ENCODE data around the gene DCLK3. TPM values are rescaled to one million over a fixed set of nuclear protein-coding genes. Genes with fewer than 3 reads are reported as not detected.

The DCLK3 gene
- polyA plus RNA-seq, 1 experiment: not detected

DNA sequence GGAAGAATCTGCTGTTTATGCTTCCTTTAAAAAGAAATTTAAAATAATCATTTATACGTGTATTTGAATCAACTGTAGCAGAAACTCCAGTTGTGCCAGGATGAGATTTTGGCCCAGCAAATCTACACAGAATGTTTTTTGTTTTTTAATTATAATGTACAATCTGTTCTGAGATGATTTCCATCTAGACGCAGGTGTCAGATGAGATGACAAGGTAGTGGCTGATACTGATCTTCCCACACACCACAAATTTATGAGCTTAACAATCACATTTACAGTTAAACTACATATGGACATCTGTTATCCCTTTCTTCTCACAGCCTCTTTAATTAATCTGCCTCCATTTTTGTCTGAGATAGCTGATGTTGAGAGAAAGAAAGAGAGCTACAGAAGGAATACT, 23.6 kb downstream of the DCLK3 start:
- peaks cover 9% of the 10 kb centered on the region for H3K27me3 ChIP-seq (ENCODE audit: control insufficient read depth, insufficient read depth, low read length)
- H3K9me3 ChIP-seq (ENCODE audit: control insufficient read depth, insufficient read depth, low read length): no peaks in the 10 kb centered on the region; the same call in 1 of the 2 replicates
- no peak for DNase-seq (ENCODE audit: low read depth, low spot score)
- H3K27ac ChIP-seq (ENCODE audit: low read depth, low read length): no peak overlapping the region
- no peak overlapping the region for H3K4me3 ChIP-seq (ENCODE audit: low read depth, low read length)
- POLR2A ChIA-PET: no interaction called here
- TF ChIP-seq, protein P1, sequence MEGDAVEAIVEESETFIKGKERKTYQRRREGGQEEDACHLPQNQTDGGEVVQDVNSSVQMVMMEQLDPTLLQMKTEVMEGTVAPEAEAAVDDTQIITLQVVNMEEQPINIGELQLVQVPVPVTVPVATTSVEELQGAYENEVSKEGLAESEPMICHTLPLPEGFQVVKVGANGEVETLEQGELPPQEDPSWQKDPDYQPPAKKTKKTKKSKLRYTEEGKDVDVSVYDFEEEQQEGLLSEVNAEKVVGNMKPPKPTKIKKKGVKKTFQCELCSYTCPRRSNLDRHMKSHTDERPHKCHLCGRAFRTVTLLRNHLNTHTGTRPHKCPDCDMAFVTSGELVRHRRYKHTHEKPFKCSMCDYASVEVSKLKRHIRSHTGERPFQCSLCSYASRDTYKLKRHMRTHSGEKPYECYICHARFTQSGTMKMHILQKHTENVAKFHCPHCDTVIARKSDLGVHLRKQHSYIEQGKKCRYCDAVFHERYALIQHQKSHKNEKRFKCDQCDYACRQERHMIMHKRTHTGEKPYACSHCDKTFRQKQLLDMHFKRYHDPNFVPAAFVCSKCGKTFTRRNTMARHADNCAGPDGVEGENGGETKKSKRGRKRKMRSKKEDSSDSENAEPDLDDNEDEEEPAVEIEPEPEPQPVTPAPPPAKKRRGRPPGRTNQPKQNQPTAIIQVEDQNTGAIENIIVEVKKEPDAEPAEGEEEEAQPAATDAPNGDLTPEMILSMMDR (IDR thresholded peaks at IDR 0.05; ENCODE audit: low read depth, low read length): no peak
- CTCF ChIA-PET: interaction anchor here (0.7 to 2.9 kb wide), 2 partner anchors 11 to 218 kb away, joined by 3 to 18 read pairs; no protein-coding TSS in a partner anchor

DNA sequence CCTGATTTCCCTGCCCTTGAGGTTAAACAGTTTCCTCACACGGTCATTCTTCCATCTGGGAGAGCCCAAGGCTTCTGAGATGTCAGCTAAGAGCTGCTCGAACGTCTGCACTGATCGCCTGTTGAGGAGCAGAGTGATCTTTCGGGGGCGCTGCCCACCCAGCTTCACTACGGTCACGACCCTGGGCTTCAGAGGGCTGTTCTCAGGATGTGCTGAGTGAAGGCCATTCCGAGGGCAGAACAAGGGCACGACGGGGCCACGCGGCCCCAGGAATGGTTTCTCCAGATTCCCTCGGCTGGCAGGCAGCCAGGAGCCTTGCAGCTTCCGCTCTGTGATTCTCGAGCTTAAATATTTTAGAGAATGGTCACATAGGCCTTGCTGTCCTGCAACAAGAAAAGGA, 25.7 kb downstream of the DCLK3 start:
- TF ChIP-seq, protein P1 (IDR thresholded peaks at IDR 0.05; ENCODE audit: low read depth, low read length): no peak
- H3K9me3 ChIP-seq (ENCODE audit: control insufficient read depth, insufficient read depth, low read length): no peaks in the 10 kb centered on the region; the same call in 1 of the 2 replicates
- no peak for DNase-seq (ENCODE audit: low read depth, low spot score)
- no peak overlapping the region for H3K27ac ChIP-seq (ENCODE audit: low read depth, low read length)
- no peaks in the 10 kb centered on the region for H3K27me3 ChIP-seq (ENCODE audit: control insufficient read depth, insufficient read depth, low read length)
- no peak overlapping the region for H3K4me3 ChIP-seq (ENCODE audit: low read depth, low read length)
- ChIA-PET POLR2A (no interaction called here), CTCF (interaction anchor here (0.8 kb wide), 1 partner anchor 10 kb away, joined by 3 read pairs; no protein-coding TSS in a partner anchor)

DNA sequence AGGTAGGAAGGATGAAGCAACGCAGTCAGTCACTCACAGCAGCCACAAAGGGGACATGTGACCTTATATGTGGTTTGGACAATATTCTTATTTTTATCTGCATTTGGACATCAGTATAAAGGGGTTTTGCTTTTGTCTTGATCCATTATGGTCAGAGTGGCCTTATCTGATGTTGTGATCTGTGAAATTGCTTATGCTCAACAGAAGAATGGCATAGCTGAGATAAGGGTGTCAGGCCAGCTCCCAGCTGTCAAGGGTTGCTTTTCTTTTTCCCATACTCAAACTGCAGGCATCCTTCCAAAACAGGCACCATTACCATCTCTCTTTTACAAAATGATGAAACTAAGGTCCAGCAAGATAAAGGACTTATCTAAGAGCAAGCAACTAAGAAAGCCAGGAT, 28.1 kb downstream of the DCLK3 start:
- H3K27ac ChIP-seq (ENCODE audit: low read depth, low read length): no peak overlapping the region
- H3K27me3 ChIP-seq (ENCODE audit: control insufficient read depth, insufficient read depth, low read length): no peaks in the 10 kb centered on the region
- H3K4me3 ChIP-seq (ENCODE audit: low read depth, low read length): no peak overlapping the region
- DNase-seq (ENCODE audit: low read depth, low spot score): no peak
- CTCF ChIA-PET: no interaction called here
- TF ChIP-seq, protein P1 (IDR thresholded peaks at IDR 0.05; ENCODE audit: low read depth, low read length): no peak
- POLR2A ChIA-PET: no interaction called here
- no peaks in the 10 kb centered on the region; the same call in 1 of the 2 replicates for H3K9me3 ChIP-seq (ENCODE audit: control insufficient read depth, insufficient read depth, low read length)

DNA sequence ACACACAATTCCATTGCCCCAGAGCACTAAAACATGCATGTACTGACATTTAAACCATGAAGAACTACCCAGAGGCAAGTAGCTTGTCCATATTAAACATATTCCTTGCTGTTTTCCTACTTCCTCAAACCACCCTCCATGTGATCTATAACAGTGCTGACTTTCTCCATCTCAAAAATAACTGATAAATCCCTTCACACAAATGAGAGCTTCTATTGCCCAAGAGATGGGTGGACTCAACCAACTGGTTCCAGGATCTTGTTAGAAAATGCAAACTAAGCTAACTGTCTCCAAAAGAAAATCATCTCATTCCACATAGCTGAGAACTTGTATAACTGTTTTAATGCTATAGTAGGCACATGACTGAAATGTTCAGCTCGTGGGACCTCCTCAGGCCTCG, 29.6 kb downstream of the DCLK3 start:
- CTCF ChIA-PET: interaction anchor here (5.0 kb wide), 1 partner anchor 133 kb away, joined by 38 read pairs; no protein-coding TSS in a partner anchor
- Histone ChIP-seq H3K4me3 (ENCODE audit: low read depth, low read length) (no peak overlapping the region), H3K27me3 (ENCODE audit: control insufficient read depth, insufficient read depth, low read length) (no peaks in the 10 kb centered on the region), H3K9me3 (ENCODE audit: control insufficient read depth, insufficient read depth, low read length) (no peaks in the 10 kb centered on the region; the same call in 1 of the 2 replicates), H3K27ac (ENCODE audit: low read depth, low read length) (no peak overlapping the region)
- DNase-seq (ENCODE audit: low read depth, low spot score): no peak
- POLR2A ChIA-PET: no interaction called here
- TF ChIP-seq, protein P1 (IDR thresholded peaks at IDR 0.05; ENCODE audit: low read depth, low read length): no peak

DNA sequence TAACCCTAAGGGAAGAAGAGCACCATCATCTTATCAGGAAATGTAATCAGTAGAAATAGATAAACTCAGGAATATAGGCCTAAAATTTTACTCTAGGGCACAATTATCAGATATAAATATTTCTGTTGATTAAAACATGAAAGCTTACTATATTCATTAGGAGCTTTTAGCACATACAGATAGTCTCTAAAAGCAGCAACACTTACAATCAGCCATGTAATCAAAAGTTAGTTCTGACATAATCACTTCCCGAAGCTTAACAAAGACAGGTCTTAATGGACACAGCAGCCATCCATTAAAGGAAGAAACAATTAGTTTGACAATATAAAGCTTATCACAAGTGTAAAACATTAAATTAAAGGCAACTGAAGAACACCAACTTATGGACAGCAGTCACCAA, 30.6 kb downstream of the DCLK3 start:
- DNase-seq (ENCODE audit: low read depth, low spot score): no peak
- POLR2A ChIA-PET: no interaction called here

More for the DNA sequence above, 30.6 kb downstream of the DCLK3 start:
- Histone ChIP-seq H3K4me3 (ENCODE audit: low read depth, low read length) (no peak overlapping the region), H3K27ac (ENCODE audit: low read depth, low read length) (no peak overlapping the region), H3K27me3 (ENCODE audit: control insufficient read depth, insufficient read depth, low read length) (peaks cover 4% of the 10 kb centered on the region), H3K9me3 (ENCODE audit: control insufficient read depth, insufficient read depth, low read length) (no peaks in the 10 kb centered on the region; the same call in 1 of the 2 replicates)
- TF ChIP-seq, protein P1 (IDR thresholded peaks at IDR 0.05; ENCODE audit: low read depth, low read length): no peak
- CTCF ChIA-PET: interaction anchor here (0.5 to 5.0 kb wide), 3 partner anchors 134 to 225 kb away, joined by 3 to 38 read pairs (median 31); no protein-coding TSS in a partner anchor
